Large intestine (tissue), 3 donors: Measurements from ENCODE around the gene ABCA5. TPM values are rescaled to one million over a fixed set of nuclear protein-coding genes. Genes with fewer than 3 reads are reported as not detected.
"Not testable (repeated sequence)": the region's sequence is repeated elsewhere in the genome, so short reads cannot be mapped to it uniquely, and the experiment has no call there.

Source experiments
- DNase-seq, 2 donors: peaks; one replicate each; pipeline versions ENCODE4 v3.0.0 to v3.0.0-alpha.2; 2013
- H3K27ac ChIP-seq: one replicate; pipeline ENCODE4 v1.5.1; 2013; ENCODE audit warnings: low read length
- H3K27me3 ChIP-seq: 2 replicates; pipeline ENCODE4 v1.6.1; 2013; ENCODE audit warnings: low read length; ENCODE audit not compliant: control insufficient read depth, insufficient read depth
- H3K36me3 ChIP-seq: 2 replicates; pipeline ENCODE4 v1.6.1; 2013; ENCODE audit warnings: low read length; ENCODE audit not compliant: control insufficient read depth, insufficient read depth
- H3K4me1 ChIP-seq: one replicate; pipeline ENCODE4 v1.6.1; 2013; ENCODE audit warnings: low read length; ENCODE audit not compliant: control insufficient read depth, insufficient read depth
- H3K4me3 ChIP-seq: one replicate; pipeline ENCODE4 v1.5.1; 2013; ENCODE audit warnings: low read length
- H3K9me3 ChIP-seq: one replicate; pipeline ENCODE4 v1.6.1; 2013; ENCODE audit warnings: mild to moderate bottlenecking, low read depth, low read length, moderate library complexity; ENCODE audit not compliant: control insufficient read depth
- WGBS: methylation state at CpG from one replicate; pipeline ENCODE4 v1.1.5; 2013; ENCODE audit warnings: low lambda C conversion rate; ENCODE audit not compliant: insufficient coverage; 5-methylcytosine and 5-hydroxymethylcytosine counted together
- polyA plus RNA-seq: library from polyadenylated mRNA; unstranded; fragments of 120-200 nt; gene quantifications from one replicate; pipeline ENCODE4 v1.2.1, GENCODE V29; 2013

ABCA5 gene
- polyA plus RNA-seq, 1 donor = 126 TPM

GRCh38 chr17:69302682-69303081 lies 24.3 kb downstream of the ABCA5 start:
- H3K27ac ChIP-seq = no peak overlapping the region
- H3K4me1 ChIP-seq = no peaks in the 10 kb centered on the region
- no CpG with 5 or more reads among the region's 1 CpG for WGBS
- H3K4me3 ChIP-seq = no peak overlapping the region
- DNase-seq = no peak
- H3K36me3 ChIP-seq = peaks cover 16% of the 10 kb centered on the region
- H3K27me3 ChIP-seq = no peaks in the 10 kb centered on the region
- no peaks in the 10 kb centered on the region for H3K9me3 ChIP-seq

- H3K27me3 ChIP-seq = no peaks in the 10 kb centered on the region
- no peaks in the 10 kb centered on the region for H3K9me3 ChIP-seq
- no peak overlapping the region for H3K27ac ChIP-seq
- H3K4me3 ChIP-seq = no peak overlapping the region
- DNase-seq = no peak
- H3K36me3 ChIP-seq = peaks cover 18% of the 10 kb centered on the region
- no peaks in the 10 kb centered on the region for H3K4me1 ChIP-seq
- no CpG with 5 or more reads among the region's 3 CpGs for WGBS
These were observed 26.7 kb downstream of the ABCA5 start for GRCh38 chr17:69300222-69300621.

GRCh38 chr17:69298120-69298722 lies 28.7 kb downstream of the ABCA5 start:
- not testable (repeated sequence) for H3K4me1 ChIP-seq, DNase-seq, H3K9me3 ChIP-seq, H3K4me3 ChIP-seq, H3K27ac ChIP-seq, H3K27me3 ChIP-seq
- peaks cover 28% of the 10 kb centered on the region for H3K36me3 ChIP-seq
- no CpG with 5 or more reads among the region's 3 CpGs for WGBS

- H3K9me3 ChIP-seq = no peaks in the 10 kb centered on the region
- no peak overlapping the region for H3K27ac ChIP-seq
- no peaks in the 10 kb centered on the region for H3K4me1 ChIP-seq
- DNase-seq = no peak
- H3K27me3 ChIP-seq = no peaks in the 10 kb centered on the region
- peaks cover 27% of the 10 kb centered on the region for H3K36me3 ChIP-seq
- no peak overlapping the region for H3K4me3 ChIP-seq
- no CpG with 5 or more reads among the region's 1 CpG for WGBS
These were observed 39.8 kb downstream of the ABCA5 start for GRCh38 chr17:69287168-69287567.

GRCh38 chr17:69286257-69286656 lies 40.7 kb downstream of the ABCA5 start:
- Histone ChIP-seq H3K27me3 (no peaks in the 10 kb centered on the region), H3K27ac (no peak overlapping the region), H3K4me3 (no peak overlapping the region), H3K9me3 (no peaks in the 10 kb centered on the region), H3K36me3 (peaks cover 26% of the 10 kb centered on the region), H3K4me1 (no peaks in the 10 kb centered on the region)
- no peak for DNase-seq

GRCh38 chr17:69284646-69285045 lies 42.3 kb downstream of the ABCA5 start:
- no peaks in the 10 kb centered on the region for H3K9me3 ChIP-seq
- no peak overlapping the region for H3K27ac ChIP-seq
- no peak overlapping the region for H3K4me3 ChIP-seq
- no peak for DNase-seq
- 100% methylated on average over 1 of the region's 2 CpGs for WGBS
- H3K27me3 ChIP-seq = no peaks in the 10 kb centered on the region
- peaks cover 26% of the 10 kb centered on the region for H3K36me3 ChIP-seq
- no peaks in the 10 kb centered on the region for H3K4me1 ChIP-seq

- 96% methylated on average over 3 of the region's 3 CpGs for WGBS
- Histone ChIP-seq H3K36me3 (peaks cover 15% of the 10 kb centered on the region), H3K4me1 (no peaks in the 10 kb centered on the region), H3K4me3 (no peak overlapping the region), H3K9me3 (no peaks in the 10 kb centered on the region), H3K27ac (no peak overlapping the region), H3K27me3 (no peaks in the 10 kb centered on the region)
- no peak for DNase-seq
These were observed 44.9 kb downstream of the ABCA5 start for GRCh38 chr17:69282002-69282401.

- WGBS = no CpG with 5 or more reads among the region's 4 CpGs
- H3K4me1 ChIP-seq, H3K27me3 ChIP-seq, H3K27ac ChIP-seq, H3K4me3 ChIP-seq, H3K36me3 ChIP-seq, H3K9me3 ChIP-seq, DNase-seq: not testable (repeated sequence)
These were observed 50.7 kb downstream of the ABCA5 start for GRCh38 chr17:69276279-69276678.

- Histone ChIP-seq H3K27ac (no peak overlapping the region), H3K27me3 (no peaks in the 10 kb centered on the region), H3K4me1 (no peaks in the 10 kb centered on the region), H3K36me3 (peaks cover 6% of the 10 kb centered on the region), H3K4me3 (no peak overlapping the region), H3K9me3 (no peaks in the 10 kb centered on the region)
- DNase-seq = no peak
- no CpG with 5 or more reads among the region's 4 CpGs for WGBS
These were observed 51.2 kb downstream of the ABCA5 start for GRCh38 chr17:69275751-69276150.

- Histone ChIP-seq H3K27me3 (no peaks in the 10 kb centered on the region), H3K4me1 (no peaks in the 10 kb centered on the region), H3K9me3 (no peaks in the 10 kb centered on the region), H3K36me3 (peaks cover 3% of the 10 kb centered on the region), H3K27ac (no peak overlapping the region), H3K4me3 (no peak overlapping the region)
- DNase-seq = no peak
- 79% methylated on average over 4 of the region's 7 CpGs for WGBS
These were observed 55.9 kb downstream of the ABCA5 start for GRCh38 chr17:69271023-69271422.
